NCI-H1092 treated with DMSO at 0.1 percent for 48 hours (cell line): Measurements from ENCODE around the gene HSPBP1.
A peak's percentile ranks its signal among the peaks of the same experiment; 100 is the strongest.

Experiments used
- DNase-seq: peaks from one replicate; lab custom pipeline; 2025; lab: John Stamatoyannopoulos, UW

HSPBP1 gene

GRCh38 chr19:55255618-55256423 lies 24.1 kb downstream of the HSPBP1 start:
- no peak for DNase-seq

GRCh38 chr19:55254625-55254977 lies 25.3 kb downstream of the HSPBP1 start:
- DNase-seq, result no peak

GRCh38 chr19:55253842-55254624 lies 25.9 kb downstream of the HSPBP1 start:
- peak; percentile 11 for DNase-seq

GRCh38 chr19:55252760-55253663 lies 26.9 kb downstream of the HSPBP1 start:
- DNase-seq, result no peak

GRCh38 chr19:55251341-55252081 lies 28.4 kb downstream of the HSPBP1 start:
- no peak for DNase-seq

GRCh38 chr19:55250262-55251036 lies 29.5 kb downstream of the HSPBP1 start:
- no peak for DNase-seq

- no peak for DNase-seq
Observed at GRCh38 chr19:55249841-55250240, 30.1 kb downstream of the HSPBP1 start.

GRCh38 chr19:55248704-55249103 lies 31.2 kb downstream of the HSPBP1 start:
- no peak for DNase-seq

GRCh38 chr19:55248166-55248675 lies 31.7 kb downstream of the HSPBP1 start:
- DNase-seq, result no peak

- DNase-seq, result no peak
Observed at GRCh38 chr19:55247621-55248099, 32.2 kb downstream of the HSPBP1 start.

- DNase-seq, result no peak
Observed at GRCh38 chr19:55246462-55247451, 33.2 kb downstream of the HSPBP1 start.

- DNase-seq, result no peak
Observed at GRCh38 chr19:55245236-55245904, 34.5 kb downstream of the HSPBP1 start.

GRCh38 chr19:55244004-55244680 lies 35.8 kb downstream of the HSPBP1 start:
- no peak for DNase-seq

GRCh38 chr19:55242517-55242916 lies 37.4 kb downstream of the HSPBP1 start:
- no peak for DNase-seq

GRCh38 chr19:55241935-55242464 lies 37.9 kb downstream of the HSPBP1 start:
- DNase-seq, result no peak

- DNase-seq, result no peak
Observed at GRCh38 chr19:55241143-55241934, 38.6 kb downstream of the HSPBP1 start.

GRCh38 chr19:55240713-55241020 lies 39.2 kb downstream of the HSPBP1 start:
- DNase-seq, result no peak
